Motor neuron (in vitro differentiated cells): ENCODE results near the gene SFI1. TPM values are rescaled to one million over a fixed set of nuclear protein-coding genes. Genes with fewer than 3 reads are reported as not detected.
"Not testable (repeated sequence)": the region's sequence is repeated elsewhere in the genome, so short reads cannot be mapped to it uniquely, and the experiment has no call there.

ENCODE experiments used
- ATAC-seq, 8 experiments: fragments of 200-7000 bp; cut with Tn5 transposase; replicated peaks in 6 of 8; 2 replicates each; pipeline ENCODE4 v1.8.0; 2021; ENCODE audit warnings: mild to moderate bottlenecking in 8 of 8, moderate library complexity in 8 of 8
- H3K27ac ChIP-seq, 2 donors: fragments of 250-450 bp; sonication (Bioruptor Pico); 2 replicates each; pipeline ENCODE4 v1.9.0; 2021; ENCODE audit warnings: antibody characterized with exemption in 2 of 2, mild to moderate bottlenecking in 2 of 2, moderate library complexity in 1 of 2
- H3K4me1 ChIP-seq, 2 donors: fragments of 250-450 bp; sonication (Bioruptor Pico); replicated peaks in 1 of 2; 2 replicates each; pipeline ENCODE4 v1.6.1; 2021; ENCODE audit warnings: antibody characterized with exemption in 2 of 2, mild to moderate bottlenecking in 2 of 2, moderate library complexity in 1 of 2
- H3K4me3 ChIP-seq, 5 donors: fragments of 250-450 bp; sonication (Bioruptor Pico); 2 replicates each; pipeline ENCODE4 v1.9.0; 2021; ENCODE audit warnings: antibody characterized with exemption in 5 of 5, mild to moderate bottlenecking in 5 of 5, moderate library complexity in 4 of 5
- WGBS, 10 experiments: fragments of 450-650 bp; shearing (Covaris generic); methylation state at CpG; one replicate each; pipeline ENCODE4 v1.0.0; 2022; 5-methylcytosine and 5-hydroxymethylcytosine counted together
- in situ Hi-C, 9 experiments: fragments of 400-800 bp; cut with MboI; loops; one replicate each; pipeline ENCODE4 v1.15.0; 2021; ENCODE audit warnings: low sequenced_read_pairs in 9 of 9, low pct_unique_long_range_greater_than_20kb in 2 of 9; ENCODE audit not compliant: unreplicated experiment in 9 of 9
- total RNA-seq, 8 experiments: library from RNA; unstranded; fragments of 300-600 nt; gene quantifications; 2 replicates each; pipeline versions ENCODE4 v1.2.3 to v1.2.4, GENCODE V29; 2022

Gene SFI1
- total RNA-seq, 8 experiments from 2014 or later, result 5.2 to 23.1 (median 14.4) TPM

GRCh38 chr22:31537019-31537535, 40.7 kb downstream of the SFI1 start:
- 57 to 94% (median 85%) methylated on average over 2 to 8 of the region's 8 CpGs; no CpG with 5 or more reads in 1 of the 10 experiments for WGBS, 10 experiments
- no peaks in the 10 kb centered on the region for H3K4me1 ChIP-seq
- ATAC-seq, result no peak
- H3K4me3 ChIP-seq, result no peak overlapping the region
- in situ Hi-C loops, result no loop called here
- no peak overlapping the region for H3K27ac ChIP-seq

GRCh38 chr22:31538815-31539214, 42.5 kb downstream of the SFI1 start:
- in situ Hi-C loops, result no loop called here
- Histone ChIP-seq H3K27ac (no peak overlapping the region), H3K4me1 (no peaks in the 10 kb centered on the region), H3K4me3 (no peak overlapping the region)
- no peak for ATAC-seq
- WGBS, 10 experiments, result 96 to 100% (median 100%) methylated on average over 2 to 4 of the region's 5 CpGs; no CpG with 5 or more reads in 5 of the 10 experiments

GRCh38 chr22:31540166-31540565, 43.8 kb downstream of the SFI1 start:
- H3K4me1 ChIP-seq, in situ Hi-C loops, H3K27ac ChIP-seq, H3K4me3 ChIP-seq, ATAC-seq: not testable (repeated sequence)
- 79 to 100% (median 90%) methylated on average over 1 to 3 of the region's 4 CpGs; no CpG with 5 or more reads in 1 of the 10 experiments for WGBS, 10 experiments

- no peak overlapping the region for H3K27ac ChIP-seq
- H3K4me1 ChIP-seq, result no peaks in the 10 kb centered on the region
- ATAC-seq, result no peak
- H3K4me3 ChIP-seq, result no peak overlapping the region
- in situ Hi-C loops, result no loop called here
- 77 to 100% (median 96%) methylated on average over 1 to 4 of the region's 5 CpGs; no CpG with 5 or more reads in 3 of the 10 experiments for WGBS, 10 experiments
Observed at GRCh38 chr22:31540966-31541365, 44.6 kb downstream of the SFI1 start.

GRCh38 chr22:31544481-31545480, 48.4 kb downstream of the SFI1 start:
- 86 to 100% (median 95%) methylated on average over 3 to 14 of the region's 15 CpGs for WGBS, 10 experiments
- Histone ChIP-seq H3K4me1 (no peaks in the 10 kb centered on the region), H3K4me3 (no peak overlapping the region), H3K27ac (no peak overlapping the region)
- ATAC-seq, result no peak
- in situ Hi-C loops, result no loop called here

- no peak overlapping the region for H3K27ac ChIP-seq
Observed at GRCh38 chr22:31550871-31551370, 54.6 kb downstream of the SFI1 start.

GRCh38 chr22:31556627-31557203, 60.4 kb downstream of the SFI1 start:
- Histone ChIP-seq H3K4me1 (no peaks in the 10 kb centered on the region), H3K27ac (no peak overlapping the region), H3K4me3 (no peak overlapping the region)
- in situ Hi-C loops, result no loop called here
- 35 to 88% (median 72%) methylated on average over 2 to 9 of the region's 9 CpGs; no CpG with 5 or more reads in 1 of the 10 experiments for WGBS, 10 experiments
- peak in 5 of 8 experiments; percentile 45 to 66 (median 52) for ATAC-seq

More at GRCh38 chr22:31550871-31551370, 54.6 kb downstream of the SFI1 start:
- 67 to 100% (median 90%) methylated on average over 1 to 4 of the region's 4 CpGs for WGBS, 10 experiments
- H3K4me1 ChIP-seq, result no peaks in the 10 kb centered on the region
- H3K4me3 ChIP-seq, result no peak overlapping the region
- in situ Hi-C loops, result no loop called here
- no peak for ATAC-seq

GRCh38 chr22:31558546-31558945, 62.2 kb downstream of the SFI1 start:
- 70 to 100% (median 91%) methylated on average over 2 to 6 of the region's 9 CpGs for WGBS, 10 experiments
- H3K4me3 ChIP-seq, in situ Hi-C loops: not testable (repeated sequence)

GRCh38 chr22:31561238-31561887, 65.0 kb downstream of the SFI1 start:
- ATAC-seq, result peak; percentile 90 to 100 (median 98)
- whole genome bisulfite sequencing, 10 experiments, result 14 to 100% (median 80%) methylated on average over 1 to 6 of the region's 6 CpGs; no CpG with 5 or more reads in 3 of the 10 experiments
- Histone ChIP-seq H3K27ac (no peak overlapping the region), H3K4me3 (no peak overlapping the region), H3K4me1 (no peaks in the 10 kb centered on the region)
- in situ Hi-C loops, result no loop called here

More at GRCh38 chr22:31558546-31558945, 62.2 kb downstream of the SFI1 start:
- H3K4me1 ChIP-seq, H3K27ac ChIP-seq, ATAC-seq: not testable (repeated sequence)

GRCh38 chr22:31561970-31562369, 65.6 kb downstream of the SFI1 start:
- Histone ChIP-seq H3K27ac (no peak overlapping the region), H3K4me3 (no peak overlapping the region), H3K4me1 (no peaks in the 10 kb centered on the region)
- ATAC-seq, result no peak
- in situ Hi-C loops, result no loop called here
- WGBS, 10 experiments, result 70 to 100% (median 100%) methylated on average over 1 to 2 of the region's 2 CpGs; no CpG with 5 or more reads in 2 of the 10 experiments

GRCh38 chr22:31566484-31566883, 70.1 kb downstream of the SFI1 start:
- Histone ChIP-seq H3K4me3 (no peak overlapping the region), H3K4me1 (no peaks in the 10 kb centered on the region), H3K27ac (no peak overlapping the region)
- in situ Hi-C loops, result no loop called here
- WGBS, 10 experiments, result 60 to 100% (median 100%) methylated on average over 1 of the region's 1 CpG; no CpG with 5 or more reads in 6 of the 10 experiments
- ATAC-seq, result no peak

- no peak for ATAC-seq
- in situ Hi-C loops, result no loop called here
- H3K27ac ChIP-seq, result no peak overlapping the region
- no peak overlapping the region for H3K4me3 ChIP-seq
- WGBS, 10 experiments, result 83 to 100% (median 100%) methylated on average over 1 of the region's 1 CpG; no CpG with 5 or more reads in 5 of the 10 experiments
- H3K4me1 ChIP-seq, result no peaks in the 10 kb centered on the region
Observed at GRCh38 chr22:31567196-31567595, 70.9 kb downstream of the SFI1 start.
